H1 (cell line): ENCODE data around the gene LVRN. TPM values are rescaled to one million over a fixed set of nuclear protein-coding genes. Genes with fewer than 3 reads are reported as not detected.

ENCODE experiments used
- CTCF ChIA-PET: fragments of 300-600 bp; sonication (Branson Sonifier 250); formaldehyde crosslinking; loops from one replicate; lab custom pipeline; 2021; ENCODE audit not compliant: partially characterized antibody; lab: Charles Lee
- POLR2A ChIA-PET: fragments of 300-600 bp; sonication (Branson Sonifier 250); formaldehyde crosslinking; loops from one replicate; lab custom pipeline; 2021; ENCODE audit warnings: inconsistent platforms; ENCODE audit not compliant: partially characterized antibody; lab: Charles Lee
- DNase-seq, 2 experiments: peaks; one replicate each; pipeline versions ENCODE4 v3.0.0 to v3.0.0-alpha.2; 2010 to 2022; ENCODE audit warnings: low spot score in 2 of 2, low read depth in 1 of 2, mixed read lengths in 1 of 2
- FAIRE-seq: peaks from 2 replicates; lab custom pipeline; 2011; peaks lifted over from hg19 to GRCh38; lab: Jason Lieb, UNC
- H2AFZ ChIP-seq: 2 replicates; pipeline ENCODE4 v1.8.1; 2012; ENCODE audit warnings: low read length, inconsistent platforms
- H2AK5ac ChIP-seq: 2 replicates; pipeline ENCODE4 v1.6.1; 2013; ENCODE audit warnings: low read depth, low read length
- H2BK120ac ChIP-seq: replicated peaks from 2 replicates; pipeline ENCODE3; 2013; ENCODE audit warnings: low read depth, low read length, inconsistent platforms
- H2BK12ac ChIP-seq: 2 replicates; pipeline ENCODE4 v1.6.1; 2013; ENCODE audit warnings: low read depth, low read length
- H2BK15ac ChIP-seq: 2 replicates; pipeline ENCODE4 v1.6.1; 2013; ENCODE audit warnings: low read length
- H2BK20ac ChIP-seq: 2 replicates; pipeline ENCODE4 v1.6.1; 2013; ENCODE audit warnings: low read length
- H2BK5ac ChIP-seq: 2 replicates; pipeline ENCODE4 v1.6.1; 2013; ENCODE audit warnings: low read depth, low read length
- H3K14ac ChIP-seq: 2 replicates; pipeline ENCODE4 v1.6.1; 2013; ENCODE audit warnings: inconsistent platforms; ENCODE audit not compliant: insufficient read length
- H3K18ac ChIP-seq: 2 replicates; pipeline ENCODE4 v1.6.1; 2013; ENCODE audit warnings: low read length; ENCODE audit errors: extremely low read depth
- H3K23ac ChIP-seq: 2 replicates; pipeline ENCODE4 v1.6.1; 2013; ENCODE audit warnings: inconsistent platforms; ENCODE audit not compliant: insufficient read length
- H3K23me2 ChIP-seq: 2 replicates; pipeline ENCODE4 v1.6.1; 2013; ENCODE audit warnings: low read depth, low read length
- H3K27ac ChIP-seq: 2 replicates; pipeline ENCODE4 v1.6.1; 2011; ENCODE audit warnings: low read depth, low read length, inconsistent platforms
- H3K27me3 ChIP-seq, 4 experiments: replicated peaks in 1 of 4; 1 replicate in 1 of 4; 2 replicates in 3 of 4; pipeline versions ENCODE4 v1.6.1 to v1.8.1; 2011 to 2013; ENCODE audit warnings: low read length in 3 of 4, mild to moderate bottlenecking in 3 of 4, inconsistent platforms in 2 of 4, mixed read lengths in 2 of 4, moderate library complexity in 1 of 4; ENCODE audit not compliant: control insufficient read depth in 3 of 4, insufficient read depth in 3 of 4; ENCODE audit errors: extremely low read depth in 1 of 4
- H3K36me3 ChIP-seq, 4 experiments: 2 replicates each; pipeline versions ENCODE4 v1.6.1 to v1.8.1; 2011 to 2013; ENCODE audit warnings: mild to moderate bottlenecking in 4 of 4, low read length in 3 of 4, moderate library complexity in 2 of 4, control low read depth in 1 of 4, inconsistent platforms in 1 of 4; ENCODE audit not compliant: insufficient read depth in 4 of 4, control insufficient read depth in 2 of 4
- H3K4ac ChIP-seq: replicated peaks from 2 replicates; pipeline ENCODE3; 2013; ENCODE audit warnings: low read length, low read depth, mixed read lengths, inconsistent platforms; ENCODE audit not compliant: insufficient read length
- H3K4me1 ChIP-seq, 4 experiments: replicated peaks in 1 of 4; 1 replicate in 1 of 4; 2 replicates in 3 of 4; pipeline versions ENCODE4 v1.6.1 to v1.8.1; 2011 to 2013; ENCODE audit warnings: low read length in 3 of 4, inconsistent platforms in 2 of 4, mixed read lengths in 1 of 4; ENCODE audit not compliant: insufficient read depth in 4 of 4, control insufficient read depth in 3 of 4
- H3K4me2 ChIP-seq, 2 experiments: 2 replicates each; pipeline versions ENCODE4 v1.6.1 to v1.8.1; 2011 to 2013; ENCODE audit warnings: low read depth in 2 of 2, low read length in 2 of 2, control low read depth in 1 of 2, inconsistent platforms in 1 of 2, mild to moderate bottlenecking in 1 of 2; ENCODE audit not compliant: insufficient read depth in 1 of 2
- H3K4me3 ChIP-seq, 4 experiments: fragments of 200-600, 300-600 bp in 1 of 4; sonication (generic), shearing (Covaris generic), sonication (Bioruptor Twin) in 1 of 4; 2 replicates each; pipeline versions ENCODE4 v1.5.1 to v1.8.1; 2011 to 2016; ENCODE audit warnings: low read length in 4 of 4, low read depth in 3 of 4, control low read depth in 2 of 4, inconsistent platforms in 2 of 4, mild to moderate bottlenecking in 2 of 4, mixed read lengths in 1 of 4, moderate library complexity in 1 of 4; ENCODE audit not compliant: insufficient read depth in 2 of 4; ENCODE audit errors: extremely low read depth in 1 of 4
- H3K56ac ChIP-seq: replicated peaks from 2 replicates; pipeline ENCODE3; 2013; ENCODE audit warnings: low read depth, mild to moderate bottlenecking, mixed read lengths, low read length, inconsistent platforms; ENCODE audit not compliant: insufficient read length
- H3K79me1 ChIP-seq: 2 replicates; pipeline ENCODE4 v1.6.1; 2013; ENCODE audit warnings: low read depth, low read length, control low read depth
- H3K79me2 ChIP-seq, 2 experiments: 2 replicates each; pipeline versions ENCODE4 v1.6.1 to v1.8.1; 2012 to 2013; ENCODE audit warnings: low read length in 2 of 2, mild to moderate bottlenecking in 2 of 2, inconsistent platforms in 1 of 2; ENCODE audit not compliant: insufficient read depth in 2 of 2, control insufficient read depth in 1 of 2
- H3K9ac ChIP-seq, 4 experiments: replicated peaks in 1 of 4; 1 replicate in 1 of 4; 2 replicates in 3 of 4; pipeline versions ENCODE4 v1.6.1 to v1.8.1; 2011 to 2013; ENCODE audit warnings: low read depth in 3 of 4, low read length in 3 of 4, control low read depth in 2 of 4, mild to moderate bottlenecking in 2 of 4, moderate library complexity in 2 of 4, inconsistent platforms in 1 of 4; ENCODE audit errors: extremely low read depth in 1 of 4
- H3K9me3 ChIP-seq, 2 experiments: 2 replicates each; pipeline versions ENCODE4 v1.6.1 to v1.8.1; 2012 to 2013; ENCODE audit warnings: mild to moderate bottlenecking in 2 of 2, moderate library complexity in 2 of 2, control low read depth in 1 of 2, inconsistent platforms in 1 of 2, low read depth in 1 of 2, low read length in 1 of 2, mixed read lengths in 1 of 2; ENCODE audit not compliant: insufficient read depth in 2 of 2
- H4K20me1 ChIP-seq, 2 experiments: replicated peaks in 1 of 2; 2 replicates each; pipeline versions ENCODE3 to v1.8.1; 2011 to 2013; ENCODE audit warnings: inconsistent platforms in 2 of 2, low read length in 2 of 2, mild to moderate bottlenecking in 1 of 2; ENCODE audit not compliant: insufficient read depth in 2 of 2, control insufficient read depth in 1 of 2
- H4K5ac ChIP-seq: 2 replicates; pipeline ENCODE4 v1.6.1; 2013; ENCODE audit warnings: low read length, low read depth, mixed read lengths, inconsistent platforms; ENCODE audit not compliant: insufficient read length
- H4K8ac ChIP-seq: 2 replicates; pipeline ENCODE4 v1.8.0; 2013; ENCODE audit warnings: mild to moderate bottlenecking, moderate library complexity, low read length, inconsistent platforms; ENCODE audit not compliant: insufficient read depth; ENCODE audit errors: extremely low read depth
- H4K91ac ChIP-seq: replicated peaks from 2 replicates; pipeline ENCODE3; 2013; ENCODE audit warnings: low read length, mixed read lengths, inconsistent platforms; ENCODE audit not compliant: insufficient read length
- CBX8 ChIP-seq: fragments of 300-800, 300-1000 bp; sonication (generic); IDR thresholded peaks from 2 replicates; pipeline ENCODE4 v1.7.1; 2016; ENCODE audit warnings: low read depth, low read length, borderline replicate concordance
- CHD2 ChIP-seq: IDR thresholded peaks from 2 replicates; pipeline ENCODE4 v1.6.1; 2012; ENCODE audit warnings: low read length, improper control_type of control experiment
- KDM4A ChIP-seq: IDR thresholded peaks from one replicate; pipeline ENCODE4 v1.7.1; 2012; ENCODE audit warnings: low read depth, mild to moderate bottlenecking, moderate library complexity, low read length, inconsistent platforms; ENCODE audit not compliant: severe bottlenecking
- KDM5A ChIP-seq: fragments of 200-600 bp; IDR thresholded peaks from 2 replicates; pipeline ENCODE4 v1.7.1; 2012; ENCODE audit warnings: mild to moderate bottlenecking, low read length, inconsistent platforms, mixed read lengths
- NANOG ChIP-seq: IDR thresholded peaks from 2 replicates; pipeline ENCODE4 v1.6.1; 2011; ENCODE audit warnings: low read length, low read depth, mild to moderate bottlenecking, inconsistent platforms; ENCODE audit not compliant: insufficient read depth, poor library complexity, severe bottlenecking
- PHF8 ChIP-seq: fragments of 200-600 bp; sonication (generic); conservative IDR thresholded peaks from 2 replicates; pipeline ENCODE4 v1.7.1; 2012; ENCODE audit warnings: low read depth, mild to moderate bottlenecking, inconsistent platforms, low read length, moderate library complexity
- RNF2 ChIP-seq: fragments of 200-900, 300-1000 bp; sonication (generic); IDR thresholded peaks from 2 replicates; pipeline ENCODE4 v1.7.1; 2016; ENCODE audit warnings: borderline replicate concordance, low read depth, mild to moderate bottlenecking, antibody characterized with exemption, low read length; ENCODE audit not compliant: poor library complexity, severe bottlenecking; ENCODE audit errors: missing control alignments
- SP1 ChIP-seq: IDR thresholded peaks from 2 replicates; pipeline ENCODE4 v1.6.1; 2011; ENCODE audit warnings: low read depth, low read length
- SUZ12 ChIP-seq: fragments of 200-600 bp; sonication (generic); IDR thresholded peaks from 2 replicates; pipeline ENCODE4 v1.6.1; 2012; ENCODE audit warnings: mild to moderate bottlenecking, inconsistent platforms, low read length, moderate library complexity, mixed read lengths
- TAF7 ChIP-seq: optimal IDR thresholded peaks from 2 replicates; pipeline ENCODE3; 2011; ENCODE audit warnings: low read depth, mild to moderate bottlenecking, inconsistent platforms, low read length, moderate library complexity, borderline replicate concordance
- TBP ChIP-seq: IDR thresholded peaks from 2 replicates; pipeline ENCODE4 v1.6.1; 2011; ENCODE audit warnings: low read depth, low read length, improper control_type of control experiment
- TEAD4 ChIP-seq: IDR thresholded peaks from 2 replicates; pipeline ENCODE4 v1.6.1; 2012; ENCODE audit warnings: low read depth, low read length, inconsistent platforms, mixed read lengths
- WGBS, 2 experiments: shearing (Covaris generic) in 1 of 2; methylation state at CpG; one replicate each; pipeline versions ENCODE4 v1.1.6 to v1.1.7; 2013 to 2015; ENCODE audit warnings: low lambda C conversion rate in 2 of 2, mixed read lengths in 2 of 2, inconsistent platforms in 1 of 2, low coverage in 1 of 2, missing lambda C conversion rate in 1 of 2; ENCODE audit not compliant: insufficient replicate concordance in 2 of 2, insufficient coverage in 1 of 2, insufficient read length in 1 of 2; ENCODE audit errors: extremely low coverage in 1 of 2, missing lambda C conversion rate in 1 of 2; 5-methylcytosine and 5-hydroxymethylcytosine counted together
- polyA plus RNA-seq, 7 experiments: library from polyadenylated mRNA; depleted of rRNA in 3 of 7; stranded (reverse) in 5 of 7; unstranded in 2 of 7; fragments of >200 nt in 5 of 7; fragments of 200-250 nt in 2 of 7; gene quantifications; 1 replicate in 5 of 7; 2 replicates in 1 of 7; 4 replicates in 1 of 7; pipeline versions ENCODE4 v1.2.1 to v1.2.3, GENCODE V29; 2011 to 2013; ENCODE audit warnings: missing spikeins in 2 of 7, mixed read lengths in 2 of 7
- total RNA-seq: library from RNA; stranded (reverse); fragmentation: NEBNext Ultra II Directional; extraction: Animal tissue kit (Norgen Biotek cat#: 25700); gene quantifications from 2 replicates; pipeline ENCODE4 v1.2.1, GENCODE V29; 2021
- TF ChIP-seq, protein P1 (sequence below): IDR thresholded peaks from 2 replicates; pipeline ENCODE4 v1.6.1; 2011; ENCODE audit warnings: low read length, improper control_type of control experiment

Gene LVRN
- total and polyA plus RNA-seq, 2 of the 8 experiments (the other 6 are each of a cell fraction or from before 2014, with no cell fraction given): 0.08 to 0.09 TPM

DNA sequence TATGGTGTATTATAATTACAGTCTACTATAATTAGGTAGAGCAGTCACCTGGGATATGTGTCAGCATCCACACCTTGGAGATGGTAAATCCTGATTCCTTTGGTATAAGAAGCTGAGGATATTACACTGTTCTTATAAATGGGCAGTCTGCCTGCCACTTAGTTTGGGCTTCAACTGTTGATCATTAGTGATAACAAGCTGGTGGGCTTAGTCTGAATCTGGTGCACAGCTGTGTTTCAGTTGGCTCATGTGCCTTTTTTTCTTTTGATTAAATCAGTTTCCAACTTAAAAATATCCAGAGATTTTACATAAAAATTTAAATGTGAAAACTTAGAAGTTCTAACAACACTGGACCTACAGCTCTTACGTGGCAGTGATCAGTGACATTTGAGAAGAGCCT is 21.2 kb downstream of the LVRN start:
- H3K36me3 ChIP-seq: no peaks in the 10 kb centered on the region
- H2BK20ac ChIP-seq: no peak overlapping the region
- H3K4me2 ChIP-seq: no peak overlapping the region
- H4K20me1 ChIP-seq: no peaks in the 10 kb centered on the region
- no peaks in the 10 kb centered on the region for H3K23me2 ChIP-seq
- H3K27me3 ChIP-seq: no peaks in the 10 kb centered on the region
- no peak overlapping the region for H3K14ac ChIP-seq
- ChIA-PET CTCF (interaction anchor here (1.1 to 1.7 kb wide), 4 partner anchors 19 to 359 kb away, joined by 3 to 5 read pairs (median 3); partner anchors contain the start of gene LVRN), POLR2A (interaction anchor here (0.7 kb wide), 1 partner anchor 9 kb away, joined by 3 read pairs; no protein-coding TSS in a partner anchor)
- H3K27ac ChIP-seq: no peak overlapping the region
- no peak overlapping the region for H3K56ac ChIP-seq
- H4K5ac ChIP-seq: no peak overlapping the region
- H3K9me3 ChIP-seq: no peaks in the 10 kb centered on the region
- H3K4ac ChIP-seq: no peak overlapping the region
- no peak overlapping the region for H3K18ac ChIP-seq
- no peak overlapping the region for H2BK5ac ChIP-seq
- no peaks in the 10 kb centered on the region for H3K4me1 ChIP-seq
- no peak overlapping the region for H3K4me3 ChIP-seq
- H3K9ac ChIP-seq: no peak overlapping the region
- H2BK120ac ChIP-seq: no peak overlapping the region
- no peaks in the 10 kb centered on the region for H3K79me2 ChIP-seq
- no peak overlapping the region for H2BK15ac ChIP-seq
- H3K79me1 ChIP-seq: no peaks in the 10 kb centered on the region
- no peak overlapping the region for H4K8ac ChIP-seq
- no peak overlapping the region for H2BK12ac ChIP-seq
- DNase-seq (no peak), FAIRE-seq (no peak)
- 95% methylated on average over 1 of the region's 1 CpG; no CpG with 5 or more reads in 1 of the 2 experiments for WGBS, 2 experiments
- H4K91ac ChIP-seq: no peak overlapping the region
- H2AFZ ChIP-seq: no peak overlapping the region
- H3K23ac ChIP-seq: no peak overlapping the region
- no peak overlapping the region for H2AK5ac ChIP-seq
- TF ChIP-seq NANOG (no peak), CHD2 (no peak), CBX8 (no peak), KDM4A (no peak), SUZ12 (no peak), SP1 (no peak), TBP (no peak), PHF8 (no peak), RNF2 (no peak), KDM5A (no peak), TEAD4 (no peak), TAF7 (no peak)
- TF ChIP-seq, protein P1, sequence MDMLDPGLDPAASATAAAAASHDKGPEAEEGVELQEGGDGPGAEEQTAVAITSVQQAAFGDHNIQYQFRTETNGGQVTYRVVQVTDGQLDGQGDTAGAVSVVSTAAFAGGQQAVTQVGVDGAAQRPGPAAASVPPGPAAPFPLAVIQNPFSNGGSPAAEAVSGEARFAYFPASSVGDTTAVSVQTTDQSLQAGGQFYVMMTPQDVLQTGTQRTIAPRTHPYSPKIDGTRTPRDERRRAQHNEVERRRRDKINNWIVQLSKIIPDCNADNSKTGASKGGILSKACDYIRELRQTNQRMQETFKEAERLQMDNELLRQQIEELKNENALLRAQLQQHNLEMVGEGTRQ: no peak
